PC-9 (cell line): Measurements from ENCODE around the gene EHBP1. TPM values are rescaled to one million over a fixed set of nuclear protein-coding genes. Genes with fewer than 3 reads are reported as not detected.

Source experiments
- BruUV-seq: library from RNA; stranded (reverse); fragments of 400-500 nt; replicated peaks from 2 replicates; lab custom pipeline; 2021; lab: Mats Ljungman, UMichigan
- CTCF ChIA-PET: fragments of 300-600 bp; sonication (Branson Sonifier 250); formaldehyde crosslinking; loops from one replicate; lab custom pipeline; 2022; ENCODE audit warnings: antibody characterized with exemption; lab: Charles Lee
- POLR2A ChIA-PET: fragments of 300-600 bp; sonication (Branson Sonifier 250); formaldehyde crosslinking; loops from one replicate; lab custom pipeline; 2022; ENCODE audit warnings: antibody characterized with exemption; ENCODE audit not compliant: unreplicated experiment; lab: Charles Lee
- DNase-seq, 2 experiments: peaks; one replicate each; pipeline versions ENCODE4 v3.0.0 to v3.0.0-alpha.2; 2015 to 2022; ENCODE audit warnings: mixed read lengths in 1 of 2
- H2AFZ ChIP-seq: fragments of 200-600 bp; sonication (generic); 2 replicates; pipeline ENCODE4 v1.8.1; 2017; ENCODE audit warnings: antibody characterized with exemption
- H3F3A ChIP-seq: fragments of 200-600 bp; sonication (generic); 2 replicates; pipeline ENCODE4 v1.8.1; 2017; ENCODE audit warnings: antibody characterized with exemption, mild to moderate bottlenecking, low read depth; ENCODE audit not compliant: insufficient read depth
- H3K27ac ChIP-seq: fragments of 200-600 bp; sonication (generic); 2 replicates; pipeline ENCODE4 v1.6.1; 2016; ENCODE audit warnings: mixed run types
- H3K27me3 ChIP-seq: fragments of 200-600 bp; sonication (generic); 2 replicates; pipeline ENCODE4 v1.6.1; 2016; ENCODE audit warnings: low read depth, mixed run types; ENCODE audit not compliant: insufficient read depth
- H3K36me3 ChIP-seq: fragments of 200-600 bp; sonication (generic); 2 replicates; pipeline ENCODE4 v1.6.1; 2016; ENCODE audit warnings: low read depth, mixed run types
- H3K4me1 ChIP-seq: fragments of 200-600 bp; sonication (generic); replicated peaks from 2 replicates; pipeline ENCODE4 v1.6.1; 2016; ENCODE audit warnings: mixed run types; ENCODE audit not compliant: insufficient read depth
- H3K4me2 ChIP-seq: fragments of 200-600 bp; sonication (generic); 2 replicates; pipeline ENCODE4 v1.6.1; 2017; ENCODE audit warnings: mixed run types
- H3K4me3 ChIP-seq: fragments of 200-600 bp; sonication (generic); 2 replicates; pipeline ENCODE4 v1.6.1; 2016; ENCODE audit warnings: mixed run types
- H3K79me2 ChIP-seq: fragments of 200-600 bp; sonication (generic); 2 replicates; pipeline ENCODE4 v1.6.1; 2017; ENCODE audit warnings: low read depth, mixed run types
- H3K9me2 ChIP-seq: fragments of 200-600 bp; sonication (generic); 2 replicates; pipeline ENCODE4 v1.8.1; 2017; ENCODE audit warnings: mild to moderate bottlenecking; ENCODE audit not compliant: insufficient read depth
- H3K9me3 ChIP-seq: fragments of 200-600 bp; sonication (generic); 2 replicates; pipeline ENCODE4 v1.8.1; 2016; ENCODE audit warnings: low read depth; ENCODE audit not compliant: insufficient read depth
- H4K20me1 ChIP-seq: fragments of 200-600 bp; sonication (generic); 2 replicates; pipeline ENCODE4 v1.8.1; 2017; ENCODE audit not compliant: insufficient read depth
- CTCF ChIP-seq: fragments of 200-600 bp; sonication (generic); conservative IDR thresholded peaks from 2 replicates; pipeline ENCODE4 v1.6.1; 2017; ENCODE audit warnings: mixed run types, antibody characterized with exemption, mild to moderate bottlenecking, moderate library complexity
- EZH2 ChIP-seq: fragments of 200-600 bp; sonication (generic); IDR thresholded peaks from 2 replicates; pipeline ENCODE4 v1.8.0; 2017; ENCODE audit warnings: antibody characterized with exemption, low read depth
- intact Hi-C: fragments of 100-400 bp; cut with micrococcal nuclease; formaldehyde crosslinking; loops from one replicate; pipeline ENCODE4 v1.10.0; 2022; ENCODE audit not compliant: unreplicated experiment
- total RNA-seq: library from RNA; stranded (reverse); gene quantifications from 2 replicates; pipeline ENCODE4 v1.2.3, GENCODE V29; 2021

The EHBP1 gene
- total RNA-seq, 1 experiment from 2014 or later, result 100 TPM

- intact Hi-C loops, result loop anchor here (2.0 to 5.0 kb wide), 3 partner anchors 403 to 1101 kb away; no protein-coding TSS in a partner anchor
- no peaks in the 10 kb centered on the region for H3K4me1 ChIP-seq
- BruUV-seq, result no TSS peak
- H3F3A ChIP-seq, result peaks cover 10% of the 10 kb centered on the region
- no peaks in the 10 kb centered on the region for H3K27me3 ChIP-seq
- POLR2A ChIA-PET, result no interaction called here
- no peak overlapping the region for H3K27ac ChIP-seq
- no peaks in the 10 kb centered on the region for H3K9me2 ChIP-seq
- no peak for DNase-seq
- 0 out of 2 replicates have a peak, but pooled peaks cover 7% of the 10 kb centered on the region for H3K36me3 ChIP-seq
- H3K9me3 ChIP-seq, result peaks cover 16% of the 10 kb centered on the region; the same call in 1 of the 2 replicates
- H3K4me3 ChIP-seq, result no peak overlapping the region
- CTCF ChIA-PET, result interaction anchor here (0.5 to 0.7 kb wide), 4 partner anchors 8 to 807 kb away, joined by 3 to 9 read pairs (median 5); no protein-coding TSS in a partner anchor
- H4K20me1 ChIP-seq, result no peaks in the 10 kb centered on the region
- peaks cover 36% of the 10 kb centered on the region for H3K79me2 ChIP-seq
- H2AFZ ChIP-seq, result no peak overlapping the region
- TF ChIP-seq EZH2, result no peak
- TF ChIP-seq CTCF, result no peak
- H3K4me2 ChIP-seq, result no peak overlapping the region
Measured at GRCh38 chr2:62785810-62786597, 80.5 kb downstream of the EHBP1 start.

GRCh38 chr2:62787386-62787785 is 81.9 kb downstream of the EHBP1 start:
- Histone ChIP-seq H3F3A (peaks cover 10% of the 10 kb centered on the region), H2AFZ (no peak overlapping the region), H3K9me3 (peaks cover 11% of the 10 kb centered on the region; the same call in 1 of the 2 replicates), H3K27ac (no peak overlapping the region), H3K4me1 (no peaks in the 10 kb centered on the region), H4K20me1 (no peaks in the 10 kb centered on the region), H3K36me3 (0 out of 2 replicates have a peak, but pooled peaks cover 6% of the 10 kb centered on the region), H3K79me2 (peaks cover 40% of the 10 kb centered on the region), H3K9me2 (no peaks in the 10 kb centered on the region), H3K4me2 (no peak overlapping the region), H3K4me3 (no peak overlapping the region), H3K27me3 (no peaks in the 10 kb centered on the region)
- TF ChIP-seq CTCF (peak; percentile 54), EZH2 (no peak)
- ChIA-PET POLR2A (no interaction called here), CTCF (interaction anchor here (0.7 kb wide), 1 partner anchor 331 kb away, joined by 3 read pairs; no protein-coding TSS in a partner anchor)
- DNase-seq, result peak in 1 of 2 experiments; percentile 38
- intact Hi-C loops, result loop anchor here (2.0 to 5.0 kb wide), 3 partner anchors 401 to 1100 kb away; no protein-coding TSS in a partner anchor
- BruUV-seq, result no TSS peak

GRCh38 chr2:62789518-62789917 is 84.0 kb downstream of the EHBP1 start:
- BruUV-seq, result no TSS peak

More at GRCh38 chr2:62789518-62789917, 84.0 kb downstream of the EHBP1 start:
- no peak for TF ChIP-seq CTCF
- TF ChIP-seq EZH2, result no peak
- no peak overlapping the region for H3K4me3 ChIP-seq
- intact Hi-C loops, result loop anchor here (5.0 kb wide), 1 partner anchor 1098 kb away; no protein-coding TSS in a partner anchor
- peaks cover 7% of the 10 kb centered on the region; the same call in 1 of the 2 replicates for H3K4me1 ChIP-seq
- no peaks in the 10 kb centered on the region for H3K9me3 ChIP-seq
- peaks cover 10% of the 10 kb centered on the region for H3F3A ChIP-seq
- H3K9me2 ChIP-seq, result no peaks in the 10 kb centered on the region
- peaks cover 52% of the 10 kb centered on the region for H3K79me2 ChIP-seq
- no peak for DNase-seq
- no peaks in the 10 kb centered on the region for H3K36me3 ChIP-seq
- no peak overlapping the region for H3K27ac ChIP-seq
- ChIA-PET POLR2A (no interaction called here), CTCF (no interaction called here)
- no peak overlapping the region for H3K4me2 ChIP-seq
- H4K20me1 ChIP-seq, result peaks cover 3% of the 10 kb centered on the region; the same call in 1 of the 2 replicates
- H3K27me3 ChIP-seq, result no peaks in the 10 kb centered on the region
- H2AFZ ChIP-seq, result no peak overlapping the region
